ENCODE results near the gene UBE2Q1.

- TF ChIP-seq, protein P1, sequence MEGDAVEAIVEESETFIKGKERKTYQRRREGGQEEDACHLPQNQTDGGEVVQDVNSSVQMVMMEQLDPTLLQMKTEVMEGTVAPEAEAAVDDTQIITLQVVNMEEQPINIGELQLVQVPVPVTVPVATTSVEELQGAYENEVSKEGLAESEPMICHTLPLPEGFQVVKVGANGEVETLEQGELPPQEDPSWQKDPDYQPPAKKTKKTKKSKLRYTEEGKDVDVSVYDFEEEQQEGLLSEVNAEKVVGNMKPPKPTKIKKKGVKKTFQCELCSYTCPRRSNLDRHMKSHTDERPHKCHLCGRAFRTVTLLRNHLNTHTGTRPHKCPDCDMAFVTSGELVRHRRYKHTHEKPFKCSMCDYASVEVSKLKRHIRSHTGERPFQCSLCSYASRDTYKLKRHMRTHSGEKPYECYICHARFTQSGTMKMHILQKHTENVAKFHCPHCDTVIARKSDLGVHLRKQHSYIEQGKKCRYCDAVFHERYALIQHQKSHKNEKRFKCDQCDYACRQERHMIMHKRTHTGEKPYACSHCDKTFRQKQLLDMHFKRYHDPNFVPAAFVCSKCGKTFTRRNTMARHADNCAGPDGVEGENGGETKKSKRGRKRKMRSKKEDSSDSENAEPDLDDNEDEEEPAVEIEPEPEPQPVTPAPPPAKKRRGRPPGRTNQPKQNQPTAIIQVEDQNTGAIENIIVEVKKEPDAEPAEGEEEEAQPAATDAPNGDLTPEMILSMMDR (conservative IDR thresholded peaks at IDR 0.05) = no peak
- no peak for TF ChIP-seq ZFX (IDR thresholded peaks at IDR 0.05)
Observed at GRCh38 chr1:154577346-154578057, 19.0 kb upstream of the UBE2Q1 start.

All from C4-2B (cell line).